ENCODE data around the gene KRT3.

DNA sequence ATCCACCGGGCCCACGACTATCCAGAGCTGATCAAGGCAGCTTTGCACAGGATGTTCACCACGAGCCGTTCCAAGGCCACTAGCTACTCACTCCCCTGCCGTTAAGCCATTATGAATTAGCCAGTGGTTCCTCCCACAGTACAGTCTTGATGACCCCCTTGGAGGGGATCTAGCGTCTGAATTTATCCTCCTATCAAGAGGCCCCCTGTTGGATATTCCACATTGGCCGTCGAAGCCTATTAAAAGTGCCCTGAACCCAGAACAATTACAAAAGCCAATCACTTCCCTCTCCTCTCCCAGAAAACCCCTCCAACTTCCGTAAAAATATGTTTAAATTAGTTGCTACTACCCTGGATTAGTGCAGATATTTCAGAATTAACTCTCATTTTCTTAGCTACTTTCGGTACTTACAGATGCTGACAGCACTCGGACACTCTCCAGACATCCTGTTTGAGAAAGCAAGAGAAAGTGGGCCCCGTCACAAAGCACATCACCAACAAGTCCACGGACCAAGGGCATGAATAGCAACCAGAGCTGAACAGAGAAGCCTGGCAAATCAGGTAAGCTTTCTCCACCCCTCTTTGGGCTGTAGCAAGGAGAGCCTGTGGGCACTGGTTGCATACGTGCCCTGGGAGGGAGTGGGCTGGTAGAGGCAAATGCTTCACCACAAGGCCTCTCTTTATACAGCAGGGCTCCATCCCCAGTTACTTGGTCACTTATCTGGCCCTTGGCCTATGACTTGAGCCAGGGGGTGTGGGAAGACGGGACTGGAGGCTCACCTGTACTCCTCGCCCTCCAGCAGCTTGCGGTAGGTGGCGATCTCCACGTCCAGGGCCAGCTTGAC, 5.3 kb downstream of the KRT3 start:
- TF ChIP-seq TAF1 (IDR thresholded peaks at IDR 0.05; ENCODE audit: borderline replicate concordance, insufficient read depth, low read length) (no peak), REST (IDR thresholded peaks at IDR 0.05; ENCODE audit: insufficient read depth in 1 of 2, low read depth in 2 of 2, low read length in 2 of 2) (no peak), POLR2AphosphoS5 (IDR thresholded peaks at IDR 0.05; ENCODE audit: low read depth, low read length) (no peak), SIN3A (IDR thresholded peaks at IDR 0.05; ENCODE audit: borderline replicate concordance, insufficient read depth, low read length) (no peak), FOXP2 (optimal IDR thresholded peaks at IDR 0.05; ENCODE audit: borderline replicate concordance, extremely low read depth, extremely low read length, insufficient read depth) (no peak)
